ENCODE data around the gene SLC2A2. TPM values are rescaled to one million over a fixed set of nuclear protein-coding genes. Genes with fewer than 3 reads are reported as not detected.

SLC2A2 gene
- total RNA-seq, 1 experiment from 2014 or later, result 4.6 TPM

DNA sequence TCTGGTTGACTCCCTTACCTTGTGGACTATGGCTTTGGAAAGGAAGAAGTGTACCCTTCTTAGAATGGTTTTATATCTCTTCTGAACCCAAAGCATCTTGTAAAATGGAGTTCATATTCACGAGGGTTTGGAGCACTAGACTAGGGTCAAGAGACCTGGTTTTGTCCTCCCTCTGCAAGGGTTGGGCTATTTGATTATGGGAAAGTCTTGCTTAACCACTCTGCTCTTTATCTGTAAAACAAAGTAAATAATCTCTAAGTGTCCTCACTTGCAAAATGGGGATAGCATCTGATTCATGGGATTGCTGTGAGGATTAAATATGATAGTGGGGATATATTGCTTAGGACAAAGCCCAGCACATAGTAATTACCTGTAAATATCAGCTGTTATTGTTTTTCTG lies 17.9 kb upstream of the SLC2A2 start:
- Mint-ChIP-seq H3K27me3 (ENCODE audit: insufficient read depth, unreplicated experiment) (no peaks in the 10 kb centered on the region), H3K36me3 (ENCODE audit: insufficient read depth, unreplicated experiment) (no peaks in the 10 kb centered on the region), H3K4me1 (ENCODE audit: low read depth, unreplicated experiment) (peaks cover 58% of the 10 kb centered on the region), H3K4me3 (ENCODE audit: unreplicated experiment) (peak overlapping the region; percentile 27), H3K27ac (ENCODE audit: unreplicated experiment) (peak overlapping the region; percentile 88), H3K9me3 (ENCODE audit: unreplicated experiment) (no peaks in the 10 kb centered on the region)
- Histone ChIP-seq H3K4me3 (ENCODE audit: low read depth, low read length) (no peak overlapping the region), H3K9me3 (no peaks in the 10 kb centered on the region), H3K36me3 (ENCODE audit: control insufficient read depth, insufficient read depth, low read length) (no peaks in the 10 kb centered on the region), H3K27me3 (replicated peaks; ENCODE audit: control insufficient read depth, insufficient read depth, low read length) (no peaks in the 10 kb centered on the region), H3K4me1 (peaks cover 40% of the 10 kb centered on the region)
- TF ChIP-seq, protein P1, sequence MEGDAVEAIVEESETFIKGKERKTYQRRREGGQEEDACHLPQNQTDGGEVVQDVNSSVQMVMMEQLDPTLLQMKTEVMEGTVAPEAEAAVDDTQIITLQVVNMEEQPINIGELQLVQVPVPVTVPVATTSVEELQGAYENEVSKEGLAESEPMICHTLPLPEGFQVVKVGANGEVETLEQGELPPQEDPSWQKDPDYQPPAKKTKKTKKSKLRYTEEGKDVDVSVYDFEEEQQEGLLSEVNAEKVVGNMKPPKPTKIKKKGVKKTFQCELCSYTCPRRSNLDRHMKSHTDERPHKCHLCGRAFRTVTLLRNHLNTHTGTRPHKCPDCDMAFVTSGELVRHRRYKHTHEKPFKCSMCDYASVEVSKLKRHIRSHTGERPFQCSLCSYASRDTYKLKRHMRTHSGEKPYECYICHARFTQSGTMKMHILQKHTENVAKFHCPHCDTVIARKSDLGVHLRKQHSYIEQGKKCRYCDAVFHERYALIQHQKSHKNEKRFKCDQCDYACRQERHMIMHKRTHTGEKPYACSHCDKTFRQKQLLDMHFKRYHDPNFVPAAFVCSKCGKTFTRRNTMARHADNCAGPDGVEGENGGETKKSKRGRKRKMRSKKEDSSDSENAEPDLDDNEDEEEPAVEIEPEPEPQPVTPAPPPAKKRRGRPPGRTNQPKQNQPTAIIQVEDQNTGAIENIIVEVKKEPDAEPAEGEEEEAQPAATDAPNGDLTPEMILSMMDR (IDR thresholded peaks at IDR 0.05; ENCODE audit: insufficient read depth in 1 of 2, low read depth in 1 of 2, low read length in 1 of 2, severe bottlenecking in 1 of 2, unreplicated experiment in 1 of 2), result no peak
- intact Hi-C loops (cut with micrococcal nuclease; ENCODE audit: unreplicated experiment), result loop anchor here (1.0 kb wide), 1 partner anchor 11 kb away; no protein-coding TSS in a partner anchor
- CTCF ChIA-PET, result interaction anchor here (1.9 kb wide), 1 partner anchor 83 kb away, joined by 12 read pairs; no protein-coding TSS in a partner anchor
- no TSS peak for BruUV-seq (replicated peaks)
- no peak for DNase-seq
- POLR2A ChIA-PET, result no interaction called here

DNA sequence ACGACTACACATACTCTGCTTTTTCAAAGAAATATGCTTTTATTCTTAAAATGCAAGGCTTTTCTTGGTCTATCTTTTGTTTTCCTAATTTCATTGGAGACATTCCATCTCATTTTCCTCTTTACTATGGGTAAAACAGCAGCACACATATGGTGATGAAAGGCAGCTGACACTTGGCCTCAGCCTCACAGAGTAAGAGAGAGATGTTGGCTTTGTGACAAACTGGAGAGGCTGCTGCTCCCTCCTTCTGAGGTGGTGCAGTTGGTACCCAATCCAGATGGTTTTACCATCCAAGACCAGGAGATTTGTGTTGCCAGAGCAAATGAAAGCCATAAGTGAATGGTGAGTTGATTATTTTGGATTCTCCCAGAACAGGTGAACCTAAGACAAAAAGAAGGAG lies 13.2 kb upstream of the SLC2A2 start:
- Mint-ChIP-seq H3K4me3 (ENCODE audit: unreplicated experiment) (no peak overlapping the region), H3K36me3 (ENCODE audit: insufficient read depth, unreplicated experiment) (no peaks in the 10 kb centered on the region), H3K27ac (ENCODE audit: unreplicated experiment) (no peak overlapping the region), H3K4me1 (ENCODE audit: low read depth, unreplicated experiment) (peaks cover 46% of the 10 kb centered on the region), H3K9me3 (ENCODE audit: unreplicated experiment) (no peaks in the 10 kb centered on the region), H3K27me3 (ENCODE audit: insufficient read depth, unreplicated experiment) (no peaks in the 10 kb centered on the region)
- DNase-seq, result no peak
- Histone ChIP-seq H3K4me3 (ENCODE audit: low read depth, low read length) (no peak overlapping the region), H3K36me3 (ENCODE audit: control insufficient read depth, insufficient read depth, low read length) (no peaks in the 10 kb centered on the region), H3K9me3 (no peaks in the 10 kb centered on the region), H3K4me1 (peaks cover 40% of the 10 kb centered on the region), H3K27me3 (replicated peaks; ENCODE audit: control insufficient read depth, insufficient read depth, low read length) (no peaks in the 10 kb centered on the region)
- no TSS peak for BruUV-seq (replicated peaks)
- TF ChIP-seq, protein P1 (IDR thresholded peaks at IDR 0.05; ENCODE audit: insufficient read depth in 1 of 2, low read depth in 1 of 2, low read length in 1 of 2, severe bottlenecking in 1 of 2, unreplicated experiment in 1 of 2), result no peak
- ChIA-PET POLR2A (no interaction called here), CTCF (no interaction called here)
- intact Hi-C loops (cut with micrococcal nuclease; ENCODE audit: unreplicated experiment), result no loop called here

DNA sequence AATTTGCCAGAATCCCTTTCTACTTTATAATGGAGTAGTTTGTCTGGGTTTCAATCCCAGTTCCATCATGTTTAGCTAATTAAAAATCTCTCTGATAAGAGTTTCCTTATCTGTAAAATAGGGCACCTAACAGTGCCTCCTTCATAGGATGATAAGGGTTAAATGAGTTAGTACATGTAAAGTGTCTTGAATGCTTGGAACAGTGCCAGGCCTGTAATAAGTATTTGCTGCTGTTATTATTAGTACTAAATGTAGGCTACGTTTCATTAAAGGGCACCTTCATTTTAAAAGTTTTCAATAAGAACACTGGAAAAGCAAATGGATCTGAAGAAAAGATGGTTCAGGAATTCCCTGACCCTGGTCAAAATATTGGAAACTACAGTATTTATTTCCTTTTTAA lies 11.8 kb upstream of the SLC2A2 start:
- DNase-seq, result no peak
- Mint-ChIP-seq H3K4me1 (ENCODE audit: low read depth, unreplicated experiment) (peaks cover 38% of the 10 kb centered on the region), H3K4me3 (ENCODE audit: unreplicated experiment) (no peak overlapping the region), H3K9me3 (ENCODE audit: unreplicated experiment) (no peaks in the 10 kb centered on the region), H3K27ac (ENCODE audit: unreplicated experiment) (no peak overlapping the region), H3K36me3 (ENCODE audit: insufficient read depth, unreplicated experiment) (no peaks in the 10 kb centered on the region), H3K27me3 (ENCODE audit: insufficient read depth, unreplicated experiment) (no peaks in the 10 kb centered on the region)
- no TSS peak for BruUV-seq (replicated peaks)
- TF ChIP-seq, protein P1 (IDR thresholded peaks at IDR 0.05; ENCODE audit: insufficient read depth in 1 of 2, low read depth in 1 of 2, low read length in 1 of 2, severe bottlenecking in 1 of 2, unreplicated experiment in 1 of 2), result no peak
- peaks cover 28% of the 10 kb centered on the region for H3K4me1 ChIP-seq
- no peaks in the 10 kb centered on the region for H3K36me3 ChIP-seq (ENCODE audit: control insufficient read depth, insufficient read depth, low read length)
- H3K27me3 ChIP-seq (replicated peaks; ENCODE audit: control insufficient read depth, insufficient read depth, low read length), result no peaks in the 10 kb centered on the region
- ChIA-PET CTCF (no interaction called here), POLR2A (no interaction called here)
- no peaks in the 10 kb centered on the region for H3K9me3 ChIP-seq
- intact Hi-C loops (cut with micrococcal nuclease; ENCODE audit: unreplicated experiment), result no loop called here
- H3K4me3 ChIP-seq (ENCODE audit: low read depth, low read length), result no peak overlapping the region

Data from Caco-2 (cell line).